Prostate gland (tissue), 2 donors: Measurements from ENCODE around the gene OR6X1.

Experiments used
- CTCF ChIP-seq, 4 experiments: fragments of 200-600 bp in 2 of 4; fragments of 450-650 bp in 2 of 4; sonication (generic) in 2 of 4; IDR thresholded peaks; 1 replicate in 3 of 4; 2 replicates in 1 of 4; pipeline ENCODE4 v1.5.1; 2016 to 2019; ENCODE audit warnings: antibody characterized with exemption in 4 of 4, mild to moderate bottlenecking in 2 of 4, moderate library complexity in 2 of 4
- POLR2A ChIP-seq: fragments of 450-650 bp; IDR thresholded peaks from one replicate; pipeline ENCODE4 v1.6.1; 2016; ENCODE audit warnings: antibody characterized with exemption, mild to moderate bottlenecking
- POLR2AphosphoS5 ChIP-seq: sonication (generic); formaldehyde crosslinking; IDR thresholded peaks from one replicate; pipeline ENCODE4 v1.6.1; 2017; ENCODE audit warnings: antibody characterized with exemption

DNA sequence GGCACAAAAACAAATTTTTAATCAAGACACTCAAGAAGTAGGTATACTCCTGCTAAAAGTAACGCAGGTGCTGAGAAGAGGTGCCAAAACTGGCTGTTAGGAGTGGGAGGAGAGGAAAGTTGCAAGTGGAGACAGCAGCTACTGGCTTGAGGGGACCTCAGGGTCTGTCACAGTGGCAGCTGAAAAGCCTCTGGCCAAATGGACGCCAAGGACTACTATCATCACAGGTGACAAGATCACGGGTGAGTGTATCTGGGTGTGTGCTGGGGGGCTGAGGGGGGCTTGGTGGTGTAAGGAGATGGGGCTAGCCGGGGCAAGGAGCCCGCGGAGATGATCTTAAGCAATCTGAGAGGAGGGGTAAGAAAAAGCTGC is 13.5 kb downstream of the OR6X1 start:
- TF ChIP-seq POLR2A: no peak
- TF ChIP-seq CTCF (IDR thresholded peaks at IDR 0.05): no peak
- TF ChIP-seq POLR2AphosphoS5: no peak
